Measurements from ENCODE around the gene MAP2K3. TPM values are rescaled to one million over a fixed set of nuclear protein-coding genes. Genes with fewer than 3 reads are reported as not detected.
A peak's percentile ranks its signal among the peaks of the same experiment; 100 is the strongest.
"Not testable (repeated sequence)": the region's sequence is repeated elsewhere in the genome, so short reads cannot be mapped to it uniquely, and the experiment has no call there.

The MAP2K3 gene
- total RNA-seq, 1 donor from 2014 or later: 38.0 TPM

GRCh38 chr17:21347660-21348059 is 63.1 kb downstream of the MAP2K3 start:
- not testable (repeated sequence) for H3K9me3 Mint-ChIP-seq (ENCODE audit: unreplicated experiment); H3K36me3 Mint-ChIP-seq (ENCODE audit: unreplicated experiment); H3K4me3 Mint-ChIP-seq (ENCODE audit: unreplicated experiment); H3K27ac Mint-ChIP-seq (ENCODE audit: unreplicated experiment); DNase-seq; H3K27me3 Mint-ChIP-seq (ENCODE audit: unreplicated experiment); H3K4me1 Mint-ChIP-seq (ENCODE audit: low read depth, unreplicated experiment)

- H3K9me3 Mint-ChIP-seq (ENCODE audit: unreplicated experiment); H3K27me3 Mint-ChIP-seq (ENCODE audit: unreplicated experiment); H3K27ac Mint-ChIP-seq (ENCODE audit: unreplicated experiment); H3K36me3 Mint-ChIP-seq (ENCODE audit: unreplicated experiment); H3K4me1 Mint-ChIP-seq (ENCODE audit: low read depth, unreplicated experiment); H3K4me3 Mint-ChIP-seq (ENCODE audit: unreplicated experiment); DNase-seq: not testable (repeated sequence)
Measured at GRCh38 chr17:21348081-21348925, 63.8 kb downstream of the MAP2K3 start.

- not testable (repeated sequence) for DNase-seq; H3K4me3 Mint-ChIP-seq (ENCODE audit: unreplicated experiment); H3K27ac Mint-ChIP-seq (ENCODE audit: unreplicated experiment); H3K4me1 Mint-ChIP-seq (ENCODE audit: low read depth, unreplicated experiment); H3K9me3 Mint-ChIP-seq (ENCODE audit: unreplicated experiment); H3K36me3 Mint-ChIP-seq (ENCODE audit: unreplicated experiment); H3K27me3 Mint-ChIP-seq (ENCODE audit: unreplicated experiment)
Measured at GRCh38 chr17:21348926-21349261, 64.4 kb downstream of the MAP2K3 start.

- not testable (repeated sequence) for DNase-seq; H3K4me3 Mint-ChIP-seq (ENCODE audit: unreplicated experiment); H3K9me3 Mint-ChIP-seq (ENCODE audit: unreplicated experiment); H3K27me3 Mint-ChIP-seq (ENCODE audit: unreplicated experiment); H3K36me3 Mint-ChIP-seq (ENCODE audit: unreplicated experiment); H3K4me1 Mint-ChIP-seq (ENCODE audit: low read depth, unreplicated experiment)
- peak overlapping the region; percentile 24 for H3K27ac Mint-ChIP-seq (ENCODE audit: unreplicated experiment)
Measured at GRCh38 chr17:21349358-21350050, 65.0 kb downstream of the MAP2K3 start.

DNA sequence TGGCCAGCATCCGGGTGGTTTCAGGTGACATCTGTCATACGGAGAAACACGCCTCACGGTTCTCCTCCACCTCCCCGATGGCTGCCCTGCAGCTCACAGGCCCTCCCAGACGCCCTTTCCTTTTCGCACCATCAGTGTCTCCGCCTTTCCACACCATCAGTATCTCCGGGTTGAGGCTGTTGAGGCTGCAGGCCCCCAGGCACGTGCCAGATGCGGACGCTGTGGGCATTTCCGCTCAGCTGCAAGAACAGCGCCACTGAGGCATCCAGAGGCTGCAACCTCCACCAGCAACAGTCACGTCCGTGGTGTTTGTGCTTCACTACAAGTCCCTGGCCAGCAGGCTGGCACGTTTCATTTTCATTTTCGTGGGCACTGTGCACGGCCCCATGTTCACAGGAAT is 66.0 kb downstream of the MAP2K3 start:
- H3K4me1 Mint-ChIP-seq (ENCODE audit: low read depth, unreplicated experiment); DNase-seq: not testable (repeated sequence)

DNA sequence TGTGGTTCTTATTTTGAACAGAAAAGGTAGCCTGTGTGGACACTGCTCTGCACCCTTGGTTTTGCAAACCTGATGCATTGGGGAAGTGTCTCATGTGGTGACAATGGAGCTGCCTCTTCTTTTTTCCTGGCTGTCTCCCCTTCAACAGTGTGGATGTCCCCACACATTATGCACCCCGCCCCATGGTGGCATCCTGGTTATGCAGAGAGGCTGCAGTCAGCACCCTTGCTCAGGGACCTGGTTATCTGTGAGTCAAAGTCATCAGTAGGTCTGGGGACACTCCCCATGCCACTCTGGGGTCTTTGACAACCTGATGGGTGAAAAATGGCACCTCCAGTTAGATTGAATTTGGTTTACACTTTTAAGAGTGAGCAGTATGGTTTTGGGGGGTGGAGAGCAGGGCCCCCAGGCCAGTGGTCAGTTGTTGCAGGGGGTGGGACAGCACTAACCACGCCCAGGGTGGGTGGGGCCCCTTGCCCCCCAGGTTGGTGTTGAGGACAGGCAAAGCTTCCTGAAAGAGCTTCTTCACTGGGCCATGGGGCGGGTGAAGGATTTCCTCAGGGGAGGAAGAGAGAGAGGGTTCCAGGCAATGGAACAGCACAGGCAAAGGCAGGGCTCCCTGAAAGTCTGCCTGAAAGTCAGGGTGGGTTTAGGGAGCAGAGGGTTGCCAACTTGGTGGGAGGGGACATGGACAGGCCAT is 67.0 kb downstream of the MAP2K3 start:
- Mint-ChIP-seq H3K9me3 (ENCODE audit: unreplicated experiment) (peaks cover 2% of the 10 kb centered on the region), H3K36me3 (ENCODE audit: unreplicated experiment) (no peaks in the 10 kb centered on the region), H3K4me1 (ENCODE audit: low read depth, unreplicated experiment) (peaks cover 10% of the 10 kb centered on the region), H3K4me3 (ENCODE audit: unreplicated experiment) (no peak overlapping the region), H3K27ac (ENCODE audit: unreplicated experiment) (no peak overlapping the region), H3K27me3 (ENCODE audit: unreplicated experiment) (peaks cover 11% of the 10 kb centered on the region)
- TF ChIP-seq, protein P1, sequence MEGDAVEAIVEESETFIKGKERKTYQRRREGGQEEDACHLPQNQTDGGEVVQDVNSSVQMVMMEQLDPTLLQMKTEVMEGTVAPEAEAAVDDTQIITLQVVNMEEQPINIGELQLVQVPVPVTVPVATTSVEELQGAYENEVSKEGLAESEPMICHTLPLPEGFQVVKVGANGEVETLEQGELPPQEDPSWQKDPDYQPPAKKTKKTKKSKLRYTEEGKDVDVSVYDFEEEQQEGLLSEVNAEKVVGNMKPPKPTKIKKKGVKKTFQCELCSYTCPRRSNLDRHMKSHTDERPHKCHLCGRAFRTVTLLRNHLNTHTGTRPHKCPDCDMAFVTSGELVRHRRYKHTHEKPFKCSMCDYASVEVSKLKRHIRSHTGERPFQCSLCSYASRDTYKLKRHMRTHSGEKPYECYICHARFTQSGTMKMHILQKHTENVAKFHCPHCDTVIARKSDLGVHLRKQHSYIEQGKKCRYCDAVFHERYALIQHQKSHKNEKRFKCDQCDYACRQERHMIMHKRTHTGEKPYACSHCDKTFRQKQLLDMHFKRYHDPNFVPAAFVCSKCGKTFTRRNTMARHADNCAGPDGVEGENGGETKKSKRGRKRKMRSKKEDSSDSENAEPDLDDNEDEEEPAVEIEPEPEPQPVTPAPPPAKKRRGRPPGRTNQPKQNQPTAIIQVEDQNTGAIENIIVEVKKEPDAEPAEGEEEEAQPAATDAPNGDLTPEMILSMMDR (IDR thresholded peaks at IDR 0.05; ENCODE audit: partially characterized antibody, unreplicated experiment): no peak
- no peak for DNase-seq

More for the DNA sequence above, 66.0 kb downstream of the MAP2K3 start:
- H3K27me3 Mint-ChIP-seq (ENCODE audit: unreplicated experiment): peaks cover 11% of the 10 kb centered on the region
- H3K4me3 Mint-ChIP-seq (ENCODE audit: unreplicated experiment); H3K36me3 Mint-ChIP-seq (ENCODE audit: unreplicated experiment); H3K9me3 Mint-ChIP-seq (ENCODE audit: unreplicated experiment); H3K27ac Mint-ChIP-seq (ENCODE audit: unreplicated experiment): not testable (repeated sequence)

GRCh38 chr17:21352221-21352980 is 67.9 kb downstream of the MAP2K3 start:
- Mint-ChIP-seq H3K4me1 (ENCODE audit: low read depth, unreplicated experiment) (peaks cover 19% of the 10 kb centered on the region), H3K4me3 (ENCODE audit: unreplicated experiment) (no peak overlapping the region), H3K9me3 (ENCODE audit: unreplicated experiment) (peaks cover 2% of the 10 kb centered on the region), H3K27me3 (ENCODE audit: unreplicated experiment) (peaks cover 11% of the 10 kb centered on the region), H3K36me3 (ENCODE audit: unreplicated experiment) (no peaks in the 10 kb centered on the region), H3K27ac (ENCODE audit: unreplicated experiment) (no peak overlapping the region)
- no peak for DNase-seq
- TF ChIP-seq, protein P1 (IDR thresholded peaks at IDR 0.05; ENCODE audit: partially characterized antibody, unreplicated experiment): no peak

All from glutamatergic neuron (in vitro differentiated cells).